DOHH2 (cell line): ENCODE measurements around the gene ADCY10.

Experiments
- CTCF ChIP-seq: fragments of 200-600 bp; sonication (generic); IDR thresholded peaks from one replicate; pipeline ENCODE4 v1.5.1; 2014; ENCODE audit warnings: antibody characterized with exemption, mild to moderate bottlenecking, low read depth, low read length; ENCODE audit not compliant: poor library complexity, severe bottlenecking
- EZH2phosphoT487 ChIP-seq: fragments of 200-600 bp; sonication (generic); IDR thresholded peaks from 2 replicates; pipeline ENCODE4 v1.6.1; 2017; ENCODE audit warnings: borderline replicate concordance, mild to moderate bottlenecking, antibody characterized with exemption, low read length, moderate library complexity, mixed read lengths

- TF ChIP-seq CTCF = no peak
- TF ChIP-seq EZH2phosphoT487 = no peak
Observed at GRCh38 chr1:167776151-167776550, 137.8 kb downstream of the ADCY10 start.
